ENCODE measurements around the gene TET3. TPM values are rescaled to one million over a fixed set of nuclear protein-coding genes. Genes with fewer than 3 reads are reported as not detected.
A peak's percentile ranks its signal among the peaks of the same experiment; 100 is the strongest.

Gene TET3
- total and polyA plus RNA-seq, 2 experiments from 2014 or later = 3.6 to 19.9 TPM

- TF ChIP-seq ZNF462 (CRISPR knock-in tag; IDR thresholded peaks at IDR 0.05) = no peak
- TF ChIP-seq STAT1 (IDR thresholded peaks at IDR 0.05; ENCODE audit: unreplicated experiment) = no peak
Observed at GRCh38 chr2:74021407-74021755, 36.7 kb downstream of the TET3 start (continued).

GRCh38 chr2:74024216-74024615 is 39.5 kb downstream of the TET3 start:
- DNase-seq (ENCODE audit: low spot score) (peak; percentile 25), ATAC-seq (no peak)
- Mint-ChIP-seq H3K27me3 (ENCODE audit: insufficient read depth, low read depth, poor library complexity) (peaks cover 2% of the 10 kb centered on the region), H3K9me3 (peaks cover 11% of the 10 kb centered on the region; the same call in 2 of the 3 replicates), H3K4me1 (peaks cover 46% of the 10 kb centered on the region), H3K27ac (peak overlapping the region; percentile 17), H3K4me3 (no peak overlapping the region; the same call in 2 of the 3 replicates), H3K36me3 (ENCODE audit: low read depth) (peaks cover 13% of the 10 kb centered on the region)
- H3F3A ChIP-seq (replicated peaks; ENCODE audit: low read depth) = peaks cover 13% of the 10 kb centered on the region; the same call in 1 of the 2 replicates
- H3K27me3 ChIP-seq (ENCODE audit: insufficient read depth) = no peaks in the 10 kb centered on the region
- peaks cover 83% of the 10 kb centered on the region for H3K79me2 ChIP-seq (replicated peaks; ENCODE audit: insufficient read depth)
- H2AFZ ChIP-seq = no peak overlapping the region
- H3K9me2 ChIP-seq (ENCODE audit: insufficient read depth) = no peaks in the 10 kb centered on the region
- peaks cover 34% of the 10 kb centered on the region for H3K4me1 ChIP-seq (ENCODE audit: insufficient read depth)
- H3K27ac ChIP-seq (ENCODE audit: low read depth) = peak overlapping the region; percentile 5; the same call in 1 of the 2 replicates
- peaks cover 6% of the 10 kb centered on the region; the same call in 1 of the 2 replicates for H3K36me3 ChIP-seq (ENCODE audit: insufficient read depth)
- no peak overlapping the region for H3K4me2 ChIP-seq
- no peak overlapping the region for H3K4me3 ChIP-seq
- peaks cover 4% of the 10 kb centered on the region; the same call in 1 of the 2 replicates for H4K20me1 ChIP-seq (replicated peaks; ENCODE audit: insufficient read depth)
- no peak for TF ChIP-seq REST (IDR thresholded peaks at IDR 0.05; ENCODE audit: unreplicated experiment)
- no peak for TF ChIP-seq POLR2AphosphoS5 (IDR thresholded peaks at IDR 0.05; ENCODE audit: low read depth)
- TF ChIP-seq ZNF462 (CRISPR knock-in tag; IDR thresholded peaks at IDR 0.05) = no peak
- no peak for TF ChIP-seq EZH2phosphoT487 (IDR thresholded peaks at IDR 0.05; ENCODE audit: unreplicated experiment)
